D721Med (cell line): ENCODE results near the gene BCO1.
A peak's percentile ranks its signal among the peaks of the same experiment; 100 is the strongest.

Source experiments
- DNase-seq: peaks from one replicate; pipeline ENCODE4 v3.0.0; 2011; ENCODE audit warnings: low spot score; ENCODE audit not compliant: insufficient read length
- FAIRE-seq: peaks from 2 replicates; lab custom pipeline; 2011; peaks lifted over from hg19 to GRCh38; lab: Jason Lieb, UNC
- TF ChIP-seq, protein P1 (sequence below): IDR thresholded peaks from 2 replicates; pipeline ENCODE4 v1.5.1; 2012; ENCODE audit warnings: mild to moderate bottlenecking, control low read depth; ENCODE audit not compliant: insufficient read depth; ENCODE audit errors: missing control alignments

Gene BCO1

DNA sequence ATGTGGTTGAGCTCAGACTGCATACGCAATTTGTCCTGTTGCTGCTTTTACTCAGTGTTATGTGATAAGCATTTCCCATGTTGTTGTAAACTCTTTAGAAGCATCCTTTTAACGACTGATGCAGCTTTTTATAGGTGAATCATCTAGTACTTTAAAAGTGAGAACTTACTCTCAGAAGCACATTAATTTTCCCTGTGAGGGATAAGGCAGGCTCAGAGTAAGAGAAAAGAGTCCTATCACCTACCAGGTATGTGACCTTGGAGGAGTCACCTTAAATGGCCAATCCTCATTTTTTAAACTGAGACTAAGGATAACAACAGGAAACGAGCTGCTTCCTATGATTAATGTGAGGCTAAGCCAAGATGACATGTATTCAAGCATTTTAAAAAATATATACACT, 41.9 kb downstream of the BCO1 start:
- FAIRE-seq (no peak), DNase-seq (no peak)
- TF ChIP-seq, protein P1, sequence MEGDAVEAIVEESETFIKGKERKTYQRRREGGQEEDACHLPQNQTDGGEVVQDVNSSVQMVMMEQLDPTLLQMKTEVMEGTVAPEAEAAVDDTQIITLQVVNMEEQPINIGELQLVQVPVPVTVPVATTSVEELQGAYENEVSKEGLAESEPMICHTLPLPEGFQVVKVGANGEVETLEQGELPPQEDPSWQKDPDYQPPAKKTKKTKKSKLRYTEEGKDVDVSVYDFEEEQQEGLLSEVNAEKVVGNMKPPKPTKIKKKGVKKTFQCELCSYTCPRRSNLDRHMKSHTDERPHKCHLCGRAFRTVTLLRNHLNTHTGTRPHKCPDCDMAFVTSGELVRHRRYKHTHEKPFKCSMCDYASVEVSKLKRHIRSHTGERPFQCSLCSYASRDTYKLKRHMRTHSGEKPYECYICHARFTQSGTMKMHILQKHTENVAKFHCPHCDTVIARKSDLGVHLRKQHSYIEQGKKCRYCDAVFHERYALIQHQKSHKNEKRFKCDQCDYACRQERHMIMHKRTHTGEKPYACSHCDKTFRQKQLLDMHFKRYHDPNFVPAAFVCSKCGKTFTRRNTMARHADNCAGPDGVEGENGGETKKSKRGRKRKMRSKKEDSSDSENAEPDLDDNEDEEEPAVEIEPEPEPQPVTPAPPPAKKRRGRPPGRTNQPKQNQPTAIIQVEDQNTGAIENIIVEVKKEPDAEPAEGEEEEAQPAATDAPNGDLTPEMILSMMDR = no peak

DNA sequence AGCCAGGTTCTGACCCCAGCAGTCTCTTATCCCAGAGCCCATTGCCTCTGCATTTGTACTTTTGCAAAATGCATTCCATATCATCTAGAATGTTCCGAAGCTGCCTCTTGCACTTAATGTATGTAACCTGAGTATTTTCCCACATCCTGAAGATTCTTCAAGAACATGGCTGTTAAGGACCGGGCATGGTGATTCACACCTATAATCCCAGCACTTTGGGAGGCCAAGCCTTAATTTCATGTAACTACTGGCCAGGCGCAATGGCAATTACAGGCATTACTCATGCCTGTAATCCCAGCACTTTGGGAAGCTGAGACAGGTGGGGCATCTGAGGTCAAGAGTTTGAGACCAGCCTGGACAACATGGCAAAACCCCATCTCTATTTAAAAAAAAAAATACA, 44.6 kb downstream of the BCO1 start:
- DNase-seq = no peak
- FAIRE-seq = no peak
- TF ChIP-seq, protein P1 = no peak

DNA sequence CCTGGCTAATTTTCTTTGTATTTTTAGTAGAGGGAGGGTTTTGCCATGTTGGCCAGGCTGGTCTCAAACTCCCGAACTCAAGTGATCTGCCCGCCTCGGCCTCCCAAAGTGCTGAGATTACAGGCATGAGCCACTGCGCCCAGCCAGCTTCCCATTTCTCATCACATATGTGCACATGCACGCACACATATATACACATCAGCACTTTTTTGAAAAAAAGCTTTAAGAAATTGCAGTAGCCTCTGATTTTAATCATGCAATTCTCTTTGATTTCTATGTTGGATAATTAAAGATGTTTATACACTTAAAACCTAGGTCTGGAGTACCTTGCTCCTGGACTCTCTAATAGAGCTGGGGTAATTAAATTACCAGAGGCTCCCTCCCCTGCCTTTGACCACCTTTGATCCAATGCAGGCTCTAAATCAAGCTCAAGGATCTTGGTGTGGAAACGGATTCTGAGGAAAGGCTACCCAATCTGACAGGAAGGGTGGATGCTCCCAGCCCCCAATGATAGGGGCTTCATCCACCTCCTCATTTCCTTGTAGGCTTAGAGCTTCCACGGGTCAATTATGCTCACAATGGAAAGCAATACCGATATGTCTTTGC, 46.6 kb downstream of the BCO1 start:
- DNase-seq (no peak), FAIRE-seq (no peak)
- TF ChIP-seq, protein P1 = no peak

DNA sequence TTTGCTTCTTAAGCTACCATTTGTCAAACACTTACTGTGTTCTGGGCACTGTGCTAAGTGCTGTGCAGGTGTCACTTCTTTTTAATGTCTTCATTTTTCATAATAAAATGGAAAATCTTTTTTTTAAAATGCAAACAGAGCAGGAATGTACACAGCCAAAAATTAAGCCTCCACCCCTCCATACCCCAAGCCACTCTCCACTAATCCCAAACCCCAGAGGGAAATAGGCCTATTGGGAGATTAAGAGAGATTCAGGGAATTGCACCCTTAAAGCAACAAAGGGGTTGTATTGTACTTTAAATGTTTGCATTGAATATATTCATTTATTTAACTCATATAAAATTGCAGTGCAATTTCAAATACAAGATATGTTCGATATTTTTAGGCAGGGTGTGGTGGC, 47.7 kb downstream of the BCO1 start:
- TF ChIP-seq, protein P1 = no peak
- FAIRE-seq (no peak), DNase-seq (peak; percentile 18)

DNA sequence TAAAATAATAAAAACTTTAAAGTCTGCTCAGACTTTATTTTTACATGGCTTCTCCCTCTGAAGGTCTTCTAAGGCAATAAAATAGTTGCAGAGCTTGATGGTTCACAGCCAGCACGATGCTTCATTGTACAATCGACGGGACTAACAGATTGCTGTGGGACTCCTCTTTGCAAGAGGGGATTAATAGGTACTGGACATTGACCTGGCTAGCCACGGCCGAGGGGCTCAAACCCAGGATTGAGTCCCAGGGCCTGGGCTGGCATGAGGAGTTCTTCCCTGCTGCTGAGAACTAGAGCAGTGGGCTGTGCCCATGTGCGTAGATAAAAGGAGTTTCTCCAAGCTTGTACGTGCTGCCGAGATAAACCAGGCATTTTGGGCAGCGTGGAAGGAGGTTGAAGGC, 52.6 kb downstream of the BCO1 start:
- FAIRE-seq (no peak), DNase-seq (no peak)
- TF ChIP-seq, protein P1 = no peak

DNA sequence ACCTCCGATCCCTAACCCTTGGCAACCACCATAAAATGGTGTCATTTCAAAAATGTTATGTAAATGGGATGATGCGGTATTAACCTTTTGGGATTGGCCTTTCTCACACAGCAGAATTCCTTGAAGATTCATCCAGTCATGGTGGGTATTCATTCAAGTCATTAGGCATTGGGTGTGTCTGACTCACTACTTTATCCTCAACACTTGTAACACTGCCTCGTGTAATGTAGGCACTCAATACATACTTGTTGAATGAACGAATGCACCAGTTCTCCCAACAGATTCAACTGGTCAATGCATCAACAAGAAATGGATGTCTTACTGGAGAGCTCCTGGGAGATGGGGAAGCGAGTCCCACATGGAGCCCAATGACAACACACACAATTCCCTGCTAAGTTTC, 54.4 kb downstream of the BCO1 start:
- FAIRE-seq = no peak
- no peak for DNase-seq
- TF ChIP-seq, protein P1 = no peak

DNA sequence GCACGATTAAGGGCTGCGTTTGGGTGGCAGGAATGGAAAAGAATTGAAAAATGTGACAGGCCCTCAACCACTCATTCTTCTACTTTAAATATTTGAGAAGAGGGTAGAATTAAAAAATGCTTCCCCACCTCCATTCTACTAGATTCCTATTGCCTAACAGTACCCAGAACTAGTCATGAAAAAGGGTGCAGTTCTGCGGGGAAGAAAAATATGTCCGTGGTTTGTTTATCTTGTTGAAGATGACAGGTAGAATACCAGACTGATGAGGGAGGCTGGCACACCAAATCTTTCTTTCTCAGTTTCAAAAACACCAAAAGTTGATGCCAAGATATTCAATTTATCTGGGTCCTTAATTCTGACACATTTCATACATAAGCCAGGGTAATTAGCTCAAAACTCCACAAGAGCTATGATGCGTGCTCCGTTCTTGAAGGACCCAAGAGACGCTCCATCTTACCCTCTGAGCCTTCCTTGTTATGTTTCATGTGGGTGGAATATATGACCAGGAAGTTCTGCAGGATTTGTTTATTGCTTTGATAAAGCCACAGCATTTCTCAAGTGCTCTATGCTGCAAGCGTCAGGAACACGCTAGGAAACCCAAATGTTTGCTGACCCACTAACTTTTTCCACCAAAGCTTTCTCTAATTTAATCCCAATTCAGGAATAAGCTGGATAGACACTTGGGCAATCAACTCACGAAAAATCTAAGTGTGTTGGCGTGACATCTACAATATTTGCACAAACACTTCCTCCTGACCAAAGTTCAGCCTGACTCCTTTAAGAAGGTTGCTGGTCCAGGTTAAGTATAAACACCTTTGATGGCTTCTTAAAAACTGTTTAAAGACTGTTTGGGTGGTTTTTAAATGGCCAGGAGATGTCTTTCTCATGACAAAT, 55.7 kb downstream of the BCO1 start:
- FAIRE-seq = no peak
- TF ChIP-seq, protein P1 = no peak
- no peak for DNase-seq
